ENCODE measurements around the gene ALDH7A1. TPM values are rescaled to one million over a fixed set of nuclear protein-coding genes. Genes with fewer than 3 reads are reported as not detected.

Gene ALDH7A1
- total RNA-seq, 1 donor from 2014 or later = 90.6 TPM

DNA sequence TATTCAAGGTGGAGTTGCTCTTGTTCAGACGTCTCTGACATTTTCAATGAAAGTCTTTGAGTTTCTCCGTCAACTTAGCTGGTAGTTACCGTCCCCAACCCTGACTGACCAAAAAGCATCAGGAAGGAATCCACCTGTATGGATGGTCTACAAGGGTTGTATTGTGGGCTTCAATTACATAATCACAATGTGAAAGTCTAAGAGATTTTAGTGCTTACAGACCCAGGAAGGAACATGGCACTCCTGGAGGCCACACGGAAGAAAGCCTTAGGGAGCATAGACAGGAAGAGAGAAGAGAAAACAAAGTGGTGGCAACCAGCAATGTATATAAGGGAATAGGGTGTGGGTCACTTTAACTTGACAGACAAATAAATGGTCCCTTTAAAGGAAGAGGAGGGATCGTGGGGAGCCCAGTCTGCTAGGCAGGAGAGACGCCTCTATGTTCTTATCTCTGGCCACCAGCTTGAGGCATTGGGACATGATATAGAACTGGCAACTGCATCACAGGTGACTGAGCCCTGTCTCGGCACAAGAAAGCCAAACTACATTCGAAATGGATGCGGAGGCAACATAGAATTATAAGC lies 80.4 kb downstream of the ALDH7A1 start:
- Histone ChIP-seq H3K4me3 (ENCODE audit: insufficient read depth, low read depth, low read length) (no peak overlapping the region), H3K4me1 (ENCODE audit: insufficient read depth, low read length) (peaks cover 5% of the 10 kb centered on the region), H3K9me3 (ENCODE audit: insufficient read depth, low read depth, low read length) (no peaks in the 10 kb centered on the region), H3K9ac (ENCODE audit: low read length) (no peak overlapping the region), H2AFZ (ENCODE audit: low read depth, low read length) (no peak overlapping the region), H3K4me2 (ENCODE audit: low read length) (no peak overlapping the region), H3K79me2 (ENCODE audit: insufficient read depth, low read length) (no peaks in the 10 kb centered on the region), H3K36me3 (ENCODE audit: insufficient read depth, low read length) (no peaks in the 10 kb centered on the region), H3K27ac (ENCODE audit: low read depth, low read length) (no peak overlapping the region), H4K20me1 (ENCODE audit: insufficient read depth, low read length) (no peaks in the 10 kb centered on the region), H3K27me3 (ENCODE audit: insufficient read depth, low read length) (no peaks in the 10 kb centered on the region)
- H3K27me3 Mint-ChIP-seq (ENCODE audit: low read depth, unreplicated experiment) = peaks cover 1% of the 10 kb centered on the region
- no peaks in the 10 kb centered on the region for H3K9me3 Mint-ChIP-seq (ENCODE audit: unreplicated experiment)
- TF ChIP-seq, protein P1, sequence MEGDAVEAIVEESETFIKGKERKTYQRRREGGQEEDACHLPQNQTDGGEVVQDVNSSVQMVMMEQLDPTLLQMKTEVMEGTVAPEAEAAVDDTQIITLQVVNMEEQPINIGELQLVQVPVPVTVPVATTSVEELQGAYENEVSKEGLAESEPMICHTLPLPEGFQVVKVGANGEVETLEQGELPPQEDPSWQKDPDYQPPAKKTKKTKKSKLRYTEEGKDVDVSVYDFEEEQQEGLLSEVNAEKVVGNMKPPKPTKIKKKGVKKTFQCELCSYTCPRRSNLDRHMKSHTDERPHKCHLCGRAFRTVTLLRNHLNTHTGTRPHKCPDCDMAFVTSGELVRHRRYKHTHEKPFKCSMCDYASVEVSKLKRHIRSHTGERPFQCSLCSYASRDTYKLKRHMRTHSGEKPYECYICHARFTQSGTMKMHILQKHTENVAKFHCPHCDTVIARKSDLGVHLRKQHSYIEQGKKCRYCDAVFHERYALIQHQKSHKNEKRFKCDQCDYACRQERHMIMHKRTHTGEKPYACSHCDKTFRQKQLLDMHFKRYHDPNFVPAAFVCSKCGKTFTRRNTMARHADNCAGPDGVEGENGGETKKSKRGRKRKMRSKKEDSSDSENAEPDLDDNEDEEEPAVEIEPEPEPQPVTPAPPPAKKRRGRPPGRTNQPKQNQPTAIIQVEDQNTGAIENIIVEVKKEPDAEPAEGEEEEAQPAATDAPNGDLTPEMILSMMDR (IDR thresholded peaks at IDR 0.05; ENCODE audit: insufficient read depth, low read depth, low read length) = no peak
- TF ChIP-seq EZH2 (IDR thresholded peaks at IDR 0.05; ENCODE audit: insufficient read depth, low read length) = no peak
- H3K4me3 Mint-ChIP-seq (ENCODE audit: unreplicated experiment) = no peak overlapping the region
- H3K27ac Mint-ChIP-seq (ENCODE audit: unreplicated experiment) = no peak overlapping the region
- H3K4me1 Mint-ChIP-seq (ENCODE audit: low read depth, unreplicated experiment) = peaks cover 10% of the 10 kb centered on the region
- DNase-seq (ENCODE audit: low read depth) (no peak), FAIRE-seq (no peak)
- H3K36me3 Mint-ChIP-seq (ENCODE audit: low read depth, unreplicated experiment) = no peaks in the 10 kb centered on the region

- H3K9me3 ChIP-seq (ENCODE audit: insufficient read depth, low read depth, low read length) = no peaks in the 10 kb centered on the region
- Mint-ChIP-seq H3K4me1 (ENCODE audit: low read depth, unreplicated experiment) (peaks cover 7% of the 10 kb centered on the region), H3K27ac (ENCODE audit: unreplicated experiment) (no peak overlapping the region), H3K36me3 (ENCODE audit: low read depth, unreplicated experiment) (no peaks in the 10 kb centered on the region), H3K27me3 (ENCODE audit: low read depth, unreplicated experiment) (peaks cover 1% of the 10 kb centered on the region), H3K9me3 (ENCODE audit: unreplicated experiment) (no peaks in the 10 kb centered on the region), H3K4me3 (ENCODE audit: unreplicated experiment) (no peak overlapping the region)
- H3K9ac ChIP-seq (ENCODE audit: low read length) = no peak overlapping the region
- no peak overlapping the region for H3K27ac ChIP-seq (ENCODE audit: low read depth, low read length)
- no peak overlapping the region for H3K4me2 ChIP-seq (ENCODE audit: low read length)
- no peaks in the 10 kb centered on the region for H3K27me3 ChIP-seq (ENCODE audit: insufficient read depth, low read length)
- H3K36me3 ChIP-seq (ENCODE audit: insufficient read depth, low read length) = no peaks in the 10 kb centered on the region
- FAIRE-seq (no peak), DNase-seq (ENCODE audit: low read depth) (peak; percentile 43)
- TF ChIP-seq EZH2 (IDR thresholded peaks at IDR 0.05; ENCODE audit: insufficient read depth, low read length) = no peak
- no peak overlapping the region for H3K4me3 ChIP-seq (ENCODE audit: insufficient read depth, low read depth, low read length)
- H2AFZ ChIP-seq (ENCODE audit: low read depth, low read length) = no peak overlapping the region
- H3K79me2 ChIP-seq (ENCODE audit: insufficient read depth, low read length) = no peaks in the 10 kb centered on the region
- H3K4me1 ChIP-seq (ENCODE audit: insufficient read depth, low read length) = peaks cover 5% of the 10 kb centered on the region
- H4K20me1 ChIP-seq (ENCODE audit: insufficient read depth, low read length) = no peaks in the 10 kb centered on the region
Observed at GRCh38 chr5:126514131-126514557, 80.9 kb downstream of the ALDH7A1 start.

DNA sequence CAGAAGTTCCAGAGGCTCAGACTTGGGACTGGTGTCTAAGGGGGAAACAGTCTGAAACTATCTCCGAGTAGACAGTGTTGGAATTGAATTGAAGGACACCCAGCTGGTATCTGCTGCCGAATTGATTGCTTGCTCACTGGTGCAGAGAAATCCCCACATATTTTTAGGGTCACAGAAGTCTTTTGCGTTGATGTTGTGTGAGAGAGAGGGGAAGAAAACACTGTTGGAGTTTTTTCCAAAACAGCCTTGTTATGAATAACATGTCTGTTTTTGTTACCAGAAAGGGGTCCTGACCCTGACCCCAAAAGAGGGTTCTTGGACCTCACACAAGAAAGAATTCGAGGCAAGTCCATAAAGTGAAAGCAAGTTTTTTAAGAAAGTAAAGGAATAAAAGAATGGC lies 81.3 kb downstream of the ALDH7A1 start:
- H3K4me3 ChIP-seq (ENCODE audit: insufficient read depth, low read depth, low read length) = no peak overlapping the region
- H3K9me3 ChIP-seq (ENCODE audit: insufficient read depth, low read depth, low read length) = no peaks in the 10 kb centered on the region
- FAIRE-seq (no peak), DNase-seq (ENCODE audit: low read depth) (no peak)
- H3K27me3 ChIP-seq (ENCODE audit: insufficient read depth, low read length) = no peaks in the 10 kb centered on the region
- Mint-ChIP-seq H3K27me3 (ENCODE audit: low read depth, unreplicated experiment) (peaks cover 1% of the 10 kb centered on the region), H3K9me3 (ENCODE audit: unreplicated experiment) (no peaks in the 10 kb centered on the region), H3K27ac (ENCODE audit: unreplicated experiment) (no peak overlapping the region), H3K36me3 (ENCODE audit: low read depth, unreplicated experiment) (no peaks in the 10 kb centered on the region), H3K4me3 (ENCODE audit: unreplicated experiment) (no peak overlapping the region), H3K4me1 (ENCODE audit: low read depth, unreplicated experiment) (peaks cover 7% of the 10 kb centered on the region)
- H4K20me1 ChIP-seq (ENCODE audit: insufficient read depth, low read length) = no peaks in the 10 kb centered on the region
- peak overlapping the region; percentile 16 for H3K4me2 ChIP-seq (ENCODE audit: low read length)
- H3K9ac ChIP-seq (ENCODE audit: low read length) = no peak overlapping the region
- H2AFZ ChIP-seq (ENCODE audit: low read depth, low read length) = no peak overlapping the region
- no peak overlapping the region for H3K27ac ChIP-seq (ENCODE audit: low read depth, low read length)
- TF ChIP-seq, protein P1 (IDR thresholded peaks at IDR 0.05; ENCODE audit: insufficient read depth, low read depth, low read length) = no peak
- no peak for TF ChIP-seq EZH2 (IDR thresholded peaks at IDR 0.05; ENCODE audit: insufficient read depth, low read length)
- H3K79me2 ChIP-seq (ENCODE audit: insufficient read depth, low read length) = no peaks in the 10 kb centered on the region
- H3K4me1 ChIP-seq (ENCODE audit: insufficient read depth, low read length) = peaks cover 5% of the 10 kb centered on the region
- no peaks in the 10 kb centered on the region for H3K36me3 ChIP-seq (ENCODE audit: insufficient read depth, low read length)

Data from astrocyte (in vitro differentiated cells and primary cell).